Inflammatory macrophage treated with lipopolysaccharide for 1 hour (primary cell): ENCODE results near the gene CHMP2A.

Experiments
- DNase-seq, 2 donors: peaks; one replicate each; pipeline ENCODE4 v3.0.0-alpha.2; 2020 to 2022

Gene CHMP2A

DNA sequence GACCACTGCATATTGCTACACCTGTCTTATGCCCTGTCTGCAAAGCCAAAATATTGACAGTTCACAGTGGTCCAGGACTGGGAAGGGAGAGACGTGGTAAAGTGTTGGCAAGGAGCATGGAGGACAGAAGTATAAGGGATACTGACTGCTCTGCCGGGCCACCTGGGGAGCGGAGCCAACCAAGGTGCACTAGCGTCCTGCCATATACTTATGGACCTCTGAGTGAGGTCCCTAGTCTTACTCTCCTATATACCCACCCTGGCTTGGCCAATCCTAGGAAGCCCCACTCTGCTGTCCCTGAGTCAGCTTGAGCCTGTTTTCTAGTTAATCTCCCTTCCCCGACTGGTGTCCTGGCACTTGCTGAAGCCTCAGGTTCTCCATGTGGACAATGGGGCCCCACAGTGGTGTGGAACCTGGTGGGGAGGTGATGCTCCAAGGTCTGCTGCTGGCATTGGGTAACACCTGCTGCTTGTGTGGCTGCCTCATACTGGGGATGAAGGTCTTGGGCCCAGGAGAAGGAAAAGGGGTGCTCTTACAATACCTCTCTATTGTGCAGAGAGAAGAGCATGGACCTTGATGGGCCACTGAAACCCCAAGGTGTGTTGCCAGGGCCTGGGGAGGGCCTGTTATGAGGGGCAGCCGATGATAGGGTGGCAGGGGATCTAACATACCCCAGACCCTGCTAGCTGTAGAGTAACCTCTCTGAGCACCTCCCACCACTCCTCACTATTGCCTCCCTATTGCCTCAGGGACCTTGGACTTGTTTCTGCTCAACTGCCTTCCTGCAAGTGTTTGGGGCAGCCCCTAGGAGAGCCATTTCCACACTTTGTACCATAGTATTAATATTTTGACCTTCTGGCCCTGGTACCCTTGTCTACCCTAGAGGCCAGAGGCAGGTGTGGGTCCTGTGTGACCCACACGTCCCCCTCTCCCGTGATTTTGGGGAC is 17.8 kb downstream of the CHMP2A start:
- no peak for DNase-seq

- no peak for DNase-seq
Observed at GRCh38 chr19:58535857-58536256, 19.0 kb downstream of the CHMP2A start.

DNA sequence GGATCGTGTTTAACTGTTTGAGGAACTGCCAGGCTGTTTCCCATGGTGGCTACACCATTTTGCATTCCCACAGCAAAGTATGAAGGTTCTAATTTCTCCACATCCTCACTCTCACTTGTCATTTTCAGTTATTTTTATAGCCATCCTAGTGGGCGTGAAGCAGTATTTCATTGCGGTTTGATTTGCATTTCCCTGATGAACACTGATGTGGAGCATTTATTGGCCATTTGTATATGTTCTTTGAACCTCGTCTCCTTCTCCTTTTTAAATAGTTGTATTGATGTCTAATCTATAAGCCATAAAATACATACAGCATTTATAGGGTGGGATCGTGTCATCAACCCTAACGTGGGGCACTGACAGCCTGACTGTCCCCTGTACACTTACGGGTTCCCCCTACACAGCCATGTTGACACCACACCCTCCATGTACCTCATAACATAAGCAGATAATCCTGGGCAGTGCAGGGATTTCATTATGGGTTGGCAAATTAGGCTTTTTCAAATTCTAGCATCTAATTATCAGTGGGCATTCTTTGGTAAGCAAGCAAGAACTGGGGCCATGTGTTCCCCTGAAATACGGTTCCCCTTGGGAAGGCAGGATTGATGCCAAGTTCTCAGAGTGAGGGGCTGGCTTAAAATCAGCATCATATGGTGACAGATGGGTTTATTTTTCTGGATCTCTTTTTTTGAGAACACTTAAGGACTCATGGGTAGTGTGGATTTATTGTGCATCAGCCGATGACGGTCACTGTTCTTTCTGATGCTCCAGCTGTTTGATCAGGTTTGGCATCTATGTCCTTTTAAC is 23.7 kb downstream of the CHMP2A start:
- DNase-seq, result no peak

- no peak for DNase-seq
Observed at GRCh38 chr19:58529405-58529804, 25.5 kb downstream of the CHMP2A start.

DNA sequence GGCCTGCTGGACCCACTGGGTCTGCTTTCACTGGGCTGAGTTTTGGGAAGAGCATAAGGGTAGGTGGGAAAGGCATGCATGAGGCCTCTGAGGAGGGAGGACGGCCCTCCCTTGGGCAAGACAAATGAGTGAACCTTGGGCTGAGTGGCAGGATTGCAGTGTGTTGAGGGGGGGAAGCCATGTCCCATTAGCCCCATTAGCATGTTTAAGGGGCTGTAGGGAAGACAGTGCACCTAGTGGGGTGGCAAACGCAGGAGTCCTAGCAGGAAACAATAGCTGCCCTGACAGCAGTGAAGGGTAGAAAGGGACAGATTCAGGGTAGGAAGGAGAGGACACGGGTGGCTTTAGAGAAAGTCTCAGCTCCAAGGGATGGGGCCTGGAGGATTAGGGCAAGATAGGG is 32.2 kb downstream of the CHMP2A start:
- DNase-seq, result no peak

DNA sequence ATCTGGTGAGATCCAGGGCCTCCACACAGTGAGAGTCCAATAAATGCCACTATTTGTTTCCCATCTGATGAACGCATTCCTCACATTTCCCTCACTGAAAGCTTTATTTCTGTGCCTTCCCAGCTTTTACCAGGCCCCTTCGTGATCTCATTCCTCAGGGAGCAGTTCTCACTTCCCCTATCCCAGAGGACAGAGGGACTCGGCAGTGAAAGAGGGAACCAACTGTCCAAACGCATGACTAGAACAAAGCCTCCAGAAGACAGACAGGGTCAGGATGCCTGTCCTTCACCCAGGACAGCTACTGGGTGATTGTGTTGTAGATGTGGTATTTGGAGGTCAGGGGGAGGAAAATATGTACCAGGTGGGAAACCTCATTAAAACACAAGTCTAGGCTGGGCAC is 33.3 kb downstream of the CHMP2A start:
- DNase-seq, result peak in 1 of 2 donors; percentile 42

DNA sequence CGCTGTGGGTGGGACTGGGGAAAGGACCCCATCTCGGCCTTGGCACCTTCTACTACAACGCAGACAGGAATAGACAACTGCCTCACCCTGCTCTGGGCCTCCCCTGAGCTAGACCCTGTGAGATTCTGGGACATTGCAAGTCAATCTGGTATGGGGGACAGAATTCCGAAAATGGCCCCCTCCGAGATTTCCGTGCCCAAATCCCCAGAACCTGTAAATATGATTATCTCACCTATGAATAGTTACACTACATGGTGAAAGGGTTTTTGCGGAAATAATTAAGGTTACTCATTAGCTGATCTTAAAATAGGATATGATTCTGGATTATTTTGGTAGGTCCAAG is 34.7 kb downstream of the CHMP2A start:
- no peak for DNase-seq

- DNase-seq, result peak; percentile 91 to 93
Observed at GRCh38 chr19:58519355-58520256, 35.3 kb downstream of the CHMP2A start, which contains the start of gene ZBTB45. TSS of gene ZBTB45 (minus strand) at chr19:58519810. CDS start at chr19:58517673, 2,137 bp downstream.

DNA sequence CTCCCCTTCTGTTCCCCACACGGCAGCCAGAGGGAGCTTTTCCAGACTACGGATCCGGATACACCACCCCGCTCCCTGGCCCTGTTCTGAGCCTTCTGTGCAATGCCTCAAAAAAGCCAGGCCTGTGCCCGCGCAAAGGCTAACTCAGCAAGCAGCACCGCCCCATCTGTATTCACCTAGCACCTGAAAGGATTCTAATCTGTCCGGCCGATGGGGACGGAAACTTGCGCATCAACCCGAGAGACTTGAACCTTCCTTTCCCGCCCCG is 35.9 kb downstream of the CHMP2A start:
- DNase-seq, result peak; percentile 38 to 56

- peak; percentile 46 to 52 for DNase-seq
Observed at GRCh38 chr19:58518256-58519086, 36.4 kb downstream of the CHMP2A start.

GRCh38 chr19:58516964-58517833 is 37.7 kb downstream of the CHMP2A start:
- DNase-seq, result no peak

DNA sequence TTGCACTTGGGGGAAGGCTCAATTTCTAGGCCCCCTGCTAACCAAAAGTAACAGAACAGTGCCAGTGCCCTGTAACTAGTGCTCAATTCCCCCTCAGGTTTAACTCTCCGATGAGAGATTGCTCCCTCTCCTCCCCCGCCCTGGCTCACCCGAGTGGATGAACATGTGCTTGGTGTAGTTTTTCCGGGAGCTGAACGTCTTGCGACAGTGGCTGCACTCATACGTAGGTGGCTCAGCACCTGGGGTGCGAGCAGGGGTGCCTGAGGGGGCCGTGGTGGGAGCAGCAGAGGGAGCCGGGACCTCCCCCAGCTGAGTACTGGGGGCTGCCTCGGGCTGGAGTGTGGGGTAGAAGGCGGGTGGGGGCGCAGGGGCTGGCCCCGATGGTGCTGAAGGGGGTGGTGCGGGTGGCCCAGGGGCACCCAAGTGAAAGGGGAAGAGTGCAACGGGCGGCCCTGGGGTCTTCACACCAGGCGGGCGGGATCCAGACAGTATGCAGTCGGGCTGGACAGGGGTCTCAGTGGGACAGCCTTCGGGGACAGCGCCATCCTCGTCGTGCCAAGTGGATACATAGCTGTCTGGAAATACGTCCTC is 38.6 kb downstream of the CHMP2A start:
- DNase-seq, result no peak

- no peak for DNase-seq
Observed at GRCh38 chr19:58515259-58515658, 39.6 kb downstream of the CHMP2A start.

- DNase-seq, result no peak
Observed at GRCh38 chr19:58514564-58515022, 40.3 kb downstream of the CHMP2A start.

- peak; percentile 86 to 96 for DNase-seq
Observed at GRCh38 chr19:58513694-58514563, 41.0 kb downstream of the CHMP2A start.

DNA sequence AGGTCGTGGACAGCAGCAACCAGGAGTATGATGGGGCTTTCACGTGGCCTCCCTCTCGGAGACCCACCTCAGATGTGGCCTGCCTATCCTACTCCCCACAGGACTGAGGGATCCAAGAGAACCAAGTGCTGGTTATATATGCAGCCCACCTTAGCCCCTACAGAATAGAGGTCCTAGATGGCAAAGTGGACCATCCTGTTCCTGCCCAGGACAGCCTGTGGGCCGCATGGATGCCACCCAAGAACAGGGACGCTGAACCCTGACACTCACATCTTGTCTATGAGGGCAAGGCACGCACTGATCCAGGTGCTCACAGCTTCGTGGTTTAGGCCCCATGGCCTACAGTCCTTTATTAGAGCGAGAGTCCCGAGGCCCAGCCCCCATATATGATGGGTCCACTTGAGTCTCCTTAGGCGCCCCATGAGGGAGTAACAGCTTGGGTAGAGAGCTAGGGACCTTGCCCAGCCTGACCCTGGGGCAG is 41.7 kb downstream of the CHMP2A start:
- DNase-seq, result no peak

DNA sequence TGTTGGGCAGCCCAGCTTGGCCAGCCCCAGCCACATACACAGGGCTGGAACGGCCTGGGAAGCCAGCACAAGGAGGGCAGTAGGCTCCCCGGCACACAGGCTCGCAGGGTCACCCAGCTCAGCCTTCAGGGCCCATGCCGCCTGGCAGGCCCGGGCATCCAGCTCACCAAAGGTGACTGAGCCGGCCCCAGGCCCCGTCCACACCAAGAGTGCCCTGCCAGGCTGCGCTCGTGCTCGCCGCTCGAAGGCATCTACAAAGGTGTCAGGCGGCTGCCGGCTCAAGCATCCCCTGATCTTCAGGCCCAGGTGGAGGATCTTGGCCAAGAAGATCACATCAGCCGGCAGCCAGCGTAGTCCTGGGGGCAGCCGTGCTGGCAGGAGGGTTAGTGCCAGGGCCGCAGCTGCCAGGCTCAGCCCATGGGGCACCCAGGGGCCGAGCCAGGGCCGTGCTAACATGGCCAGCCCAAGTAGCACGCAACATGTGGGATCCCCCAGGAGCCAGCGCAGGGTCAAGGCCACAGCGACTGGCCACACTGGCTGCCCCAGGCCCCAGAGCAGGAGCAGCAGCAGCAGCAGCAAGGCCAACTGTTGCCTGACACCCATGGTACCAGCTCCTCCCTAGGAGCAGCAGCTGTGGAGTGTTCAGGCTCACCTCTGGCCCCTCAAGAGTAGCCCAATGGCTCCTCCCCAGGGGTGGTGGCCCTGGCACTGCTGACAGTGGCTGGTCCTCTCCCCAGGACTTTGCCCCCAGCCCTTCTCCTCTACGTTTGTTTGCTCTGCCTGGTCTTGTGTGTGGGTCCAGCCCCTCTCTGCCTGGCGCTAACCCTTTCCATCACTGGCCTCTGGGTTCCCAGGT is 43.3 kb downstream of the CHMP2A start, which contains the start of gene SLC27A5:
Gene SLC27A5, minus strand, starts transcription at position 640 of the 856 bp plus-strand sequence. Its CDS starts 37 bp downstream, at position 603.
- DNase-seq, result no peak
